Stimulated activated CD8-positive, alpha-beta memory T cell treated with anti-CD3 and anti-CD28 coated beads, Interleukin-7, amount 100 ng/mL, for 24 hours (primary cell): ENCODE measurements around the gene NOXA1.
"Not testable (repeated sequence)": the region's sequence is repeated elsewhere in the genome, so short reads cannot be mapped to it uniquely, and the experiment has no call there.

Source experiments
- DNase-seq: peaks from one replicate; pipeline ENCODE4 v3.0.0-alpha.2; 2020; ENCODE audit warnings: low read depth

The NOXA1 gene

DNA sequence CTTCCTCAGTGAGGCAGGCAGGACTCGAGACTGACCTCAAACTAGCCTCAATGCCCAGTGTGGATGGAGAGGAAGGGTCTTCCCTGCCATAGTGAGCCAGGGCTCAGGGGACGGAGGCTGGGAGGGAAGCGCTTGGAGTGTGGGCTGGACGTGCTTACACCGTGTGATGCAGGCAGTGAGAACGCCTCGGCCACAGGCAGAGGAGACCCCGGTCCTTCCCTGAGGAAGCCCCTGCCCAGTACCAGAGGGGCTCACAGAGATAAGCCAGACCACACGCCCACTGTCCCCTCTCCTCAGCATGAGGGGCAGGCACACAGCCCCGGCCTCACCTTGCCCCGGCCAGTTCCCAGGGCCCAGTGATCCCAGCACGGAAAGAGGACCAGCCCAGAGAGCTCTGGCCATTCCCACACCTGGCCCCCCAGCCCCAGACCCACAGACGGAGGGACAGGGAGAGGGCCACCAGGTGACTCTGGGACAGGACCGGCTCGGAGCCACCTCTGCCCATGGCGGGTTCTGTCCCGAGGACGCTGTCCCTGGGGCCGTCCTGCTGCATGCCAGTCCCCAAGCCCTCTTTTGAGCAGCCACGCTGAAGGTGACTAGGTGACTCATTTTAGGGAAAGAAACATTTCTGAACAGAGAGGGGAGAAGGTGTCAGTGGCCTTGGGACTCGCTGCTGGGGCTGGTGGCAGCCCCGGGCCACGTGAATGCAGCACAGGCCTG is 42.0 kb downstream of the NOXA1 start:
- DNase-seq, result no peak

- no peak for DNase-seq
Measured at GRCh38 chr9:137465720-137466388, 42.7 kb downstream of the NOXA1 start.

- not testable (repeated sequence) for DNase-seq
Measured at GRCh38 chr9:137466389-137467085, 43.3 kb downstream of the NOXA1 start.

DNA sequence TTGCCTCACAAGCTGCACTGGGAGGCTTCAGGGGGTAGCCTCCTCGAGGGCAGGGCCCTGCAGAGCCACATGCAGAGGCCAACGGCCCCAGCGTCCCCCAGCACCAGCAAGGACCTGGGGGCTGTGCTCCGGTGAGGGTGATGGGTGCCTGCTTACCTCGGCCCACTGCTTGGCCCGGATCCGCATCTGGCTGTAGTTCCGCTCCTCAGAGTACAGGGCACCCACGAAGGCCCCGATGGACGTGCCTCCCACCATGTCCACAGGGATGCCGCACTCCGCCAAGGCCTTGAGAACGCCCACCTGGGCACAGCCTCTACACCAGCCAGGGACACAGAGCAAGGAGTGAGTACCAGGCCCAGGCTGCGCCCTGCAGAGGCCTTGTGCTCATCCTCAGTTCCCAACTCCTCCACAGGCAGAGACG is 44.0 kb downstream of the NOXA1 start:
- no peak for DNase-seq

GRCh38 chr9:137467896-137468295 is 44.7 kb downstream of the NOXA1 start:
- DNase-seq, result no peak

DNA sequence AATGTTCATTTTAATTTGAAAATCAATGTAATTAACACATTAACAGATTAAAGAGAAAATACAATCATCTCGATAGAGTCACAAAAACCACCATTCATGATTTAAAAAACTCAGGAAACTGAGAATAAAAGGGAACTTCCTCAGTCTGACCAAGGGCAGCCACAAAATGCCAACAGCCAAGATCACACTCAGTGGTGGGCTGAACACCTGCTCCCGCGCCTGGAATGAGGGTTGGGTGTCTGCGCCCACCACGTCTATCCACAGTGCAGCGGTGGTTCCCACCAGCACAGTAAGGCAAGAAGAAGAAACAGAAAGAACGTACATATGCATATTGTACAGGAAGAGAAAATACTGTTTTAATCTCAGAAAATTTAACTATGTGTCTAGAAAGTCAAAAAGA is 47.6 kb downstream of the NOXA1 start:
- DNase-seq, result no peak

DNA sequence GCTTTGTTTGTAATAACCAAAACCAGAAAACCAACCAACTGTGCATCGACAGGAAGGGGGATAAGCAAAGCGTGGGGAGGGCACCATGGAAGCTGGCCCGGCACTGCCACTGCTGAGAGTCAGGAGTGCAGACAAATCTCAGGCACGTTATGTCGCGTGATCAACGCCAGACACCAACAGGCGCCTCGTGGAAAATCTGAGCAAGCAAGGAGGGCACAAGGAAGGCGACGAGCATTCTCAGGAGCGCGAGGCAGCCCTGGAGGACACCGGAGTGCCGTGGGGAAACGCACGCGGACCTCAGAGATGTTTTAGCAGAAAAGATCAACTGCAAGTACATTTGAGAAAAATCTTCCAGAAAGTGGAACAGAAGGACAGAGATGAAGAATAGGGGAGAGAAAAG is 51.1 kb downstream of the NOXA1 start:
- DNase-seq, result no peak

DNA sequence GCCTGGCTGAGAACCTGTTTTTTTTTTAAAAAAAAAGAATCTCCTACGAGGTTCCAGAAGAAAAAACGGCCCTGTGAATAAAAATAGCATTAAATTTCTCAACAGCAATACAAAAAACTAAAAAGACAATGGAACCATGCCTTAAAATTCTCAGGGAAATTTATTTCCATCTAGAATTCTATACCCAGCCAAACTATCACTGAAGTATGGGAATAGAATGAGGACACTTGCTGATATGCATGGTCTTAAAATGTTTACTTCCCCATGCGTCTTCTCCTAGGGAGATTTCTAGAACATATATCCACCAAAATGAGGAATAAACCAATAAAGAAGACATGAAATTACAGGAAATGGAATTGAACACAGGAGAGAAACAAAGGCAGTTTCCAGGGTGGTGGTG is 52.5 kb downstream of the NOXA1 start:
- no peak for DNase-seq

- no peak for DNase-seq
Measured at GRCh38 chr9:137476856-137477255, 53.7 kb downstream of the NOXA1 start.

GRCh38 chr9:137477778-137478612 is 54.8 kb downstream of the NOXA1 start:
- no peak for DNase-seq

GRCh38 chr9:137478613-137478961 is 55.4 kb downstream of the NOXA1 start:
- DNase-seq, result no peak

DNA sequence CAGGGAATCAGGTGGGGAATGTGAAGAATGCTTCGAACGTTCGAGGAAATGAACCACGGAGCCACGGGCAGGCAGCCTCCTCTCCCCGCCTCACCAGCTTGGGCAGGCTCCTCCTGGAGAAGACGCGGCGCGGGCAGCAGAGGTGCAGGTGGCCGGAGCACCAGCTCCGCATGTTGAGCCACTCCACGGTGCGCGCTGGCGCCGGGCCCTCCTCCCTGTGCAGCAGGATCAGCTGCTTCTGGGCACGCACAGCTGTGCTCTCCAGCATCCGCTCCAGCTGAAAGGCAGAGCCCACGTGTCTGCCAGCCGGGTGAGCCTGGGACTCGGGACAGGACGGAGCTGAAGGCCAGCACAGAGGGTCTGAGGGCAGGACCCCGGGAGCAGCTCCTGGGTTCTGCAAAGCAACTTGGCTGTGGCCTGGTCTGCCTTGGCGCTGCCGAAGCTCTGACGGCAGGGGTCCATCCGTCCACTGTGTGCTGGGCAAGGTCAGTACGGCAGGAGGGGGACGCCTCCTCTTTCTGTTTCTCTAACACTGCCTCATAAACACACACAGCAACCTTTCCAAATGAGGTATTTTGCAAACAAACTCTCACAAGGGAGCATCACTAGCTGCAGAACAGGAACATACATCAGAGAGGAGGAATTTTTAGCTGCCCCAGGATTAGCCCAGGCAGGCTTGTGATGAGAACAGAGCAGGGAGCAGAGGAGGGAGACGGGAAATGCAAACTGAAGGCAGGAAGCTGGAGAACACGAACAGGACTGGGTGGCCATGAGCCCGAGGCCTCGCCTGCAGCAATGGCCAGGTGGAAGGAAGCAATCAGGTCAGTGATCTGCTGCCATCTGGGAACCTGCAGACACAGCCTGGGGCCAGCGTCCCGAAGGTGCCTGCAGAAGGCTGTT is 56.0 kb downstream of the NOXA1 start:
- DNase-seq, result no peak

GRCh38 chr9:137479892-137480685 is 56.9 kb downstream of the NOXA1 start:
- DNase-seq, result no peak

GRCh38 chr9:137480686-137481683 is 57.8 kb downstream of the NOXA1 start:
- no peak for DNase-seq

DNA sequence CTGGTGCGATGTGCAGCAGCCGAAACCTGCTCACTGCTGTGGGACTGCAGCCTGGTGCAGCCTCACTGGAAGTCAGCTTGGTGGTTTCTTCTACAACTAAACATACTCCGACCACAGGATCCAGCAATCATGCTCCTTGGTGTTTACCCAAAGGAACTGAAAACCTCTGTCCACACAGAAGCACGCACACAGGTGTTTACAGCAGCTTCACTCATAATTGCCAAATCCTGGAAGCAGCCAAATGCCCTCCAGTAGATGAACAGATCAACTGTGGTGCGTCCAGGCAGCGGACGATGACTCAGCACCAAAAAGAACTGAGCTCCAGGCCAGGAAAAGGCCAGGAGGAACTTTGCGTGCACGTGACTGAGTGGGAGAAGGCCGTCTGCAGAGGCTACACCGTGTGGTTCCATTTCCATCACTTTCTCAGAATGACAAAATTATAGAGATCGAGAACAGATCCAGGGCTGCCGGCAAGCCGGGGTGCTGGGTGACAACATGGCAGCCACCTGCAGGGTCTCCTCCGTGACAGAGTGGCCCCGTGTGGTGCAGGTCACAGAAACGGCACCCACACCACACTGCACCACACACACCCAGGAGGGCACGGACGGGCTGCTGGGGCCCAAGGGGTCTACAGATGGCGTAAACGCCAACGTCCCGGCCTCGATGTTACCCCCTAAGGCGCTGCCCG is 59.0 kb downstream of the NOXA1 start:
- no peak for DNase-seq
